GM18951 (cell line): Measurements from ENCODE around the gene EFNA5.

ENCODE experiments used
- POLR2A ChIP-seq: IDR thresholded peaks from 4 replicates; pipeline ENCODE4 v1.6.1; 2011; ENCODE audit warnings: mild to moderate bottlenecking; ENCODE audit not compliant: insufficient read length, insufficient read depth; ENCODE audit errors: extremely low read depth
- in situ Hi-C: fragments of 300-500 bp; cut with MboI; formaldehyde crosslinking; loops from one replicate; pipeline ENCODE4 v1.12.0; 2022; ENCODE audit warnings: low sequenced_read_pairs, mixed read lengths, inconsistent platforms; ENCODE audit not compliant: unreplicated experiment

EFNA5 gene

DNA sequence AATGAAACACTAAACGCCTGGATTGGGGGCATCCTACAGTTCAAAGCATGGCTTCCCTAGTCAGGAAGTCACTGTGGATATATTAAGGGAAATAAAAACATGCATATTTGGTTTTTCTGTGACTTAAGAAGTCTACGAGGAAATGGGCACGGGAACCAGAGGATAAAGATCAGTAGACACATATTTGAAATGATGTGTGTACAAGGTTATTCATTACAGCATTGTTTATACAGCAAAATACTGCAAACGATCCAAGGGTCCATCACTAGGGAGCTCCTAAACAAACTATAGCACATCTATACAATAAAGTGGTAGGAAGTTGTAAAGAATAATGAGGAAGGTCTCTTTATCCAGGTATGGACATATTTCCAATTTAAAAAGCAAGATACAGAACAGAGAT lies 71.8 kb downstream of the EFNA5 start:
- in situ Hi-C loops = no loop called here
- no peak for TF ChIP-seq POLR2A

- no peak for TF ChIP-seq POLR2A
- in situ Hi-C loops = no loop called here
Measured at GRCh38 chr5:107597803-107598202, 72.9 kb downstream of the EFNA5 start.

DNA sequence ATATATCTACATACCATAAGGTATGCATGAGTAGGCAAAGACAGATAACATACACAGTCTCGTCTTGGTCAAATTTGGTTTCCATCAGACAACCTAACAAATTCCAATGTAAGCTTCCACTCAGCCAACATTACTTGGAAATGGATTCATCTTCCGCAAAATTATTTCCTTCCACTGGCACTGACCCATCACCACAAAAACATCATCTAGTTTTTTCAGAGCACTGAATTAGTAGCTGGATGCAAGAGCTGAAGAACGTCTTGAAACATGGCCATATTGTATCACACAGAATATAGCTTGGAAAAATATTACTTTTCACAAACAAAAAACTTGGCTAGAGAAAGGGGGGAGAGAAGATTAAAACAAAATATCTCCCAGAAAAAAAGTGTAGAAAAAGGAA lies 73.5 kb downstream of the EFNA5 start:
- in situ Hi-C loops = no loop called here
- TF ChIP-seq POLR2A = no peak

DNA sequence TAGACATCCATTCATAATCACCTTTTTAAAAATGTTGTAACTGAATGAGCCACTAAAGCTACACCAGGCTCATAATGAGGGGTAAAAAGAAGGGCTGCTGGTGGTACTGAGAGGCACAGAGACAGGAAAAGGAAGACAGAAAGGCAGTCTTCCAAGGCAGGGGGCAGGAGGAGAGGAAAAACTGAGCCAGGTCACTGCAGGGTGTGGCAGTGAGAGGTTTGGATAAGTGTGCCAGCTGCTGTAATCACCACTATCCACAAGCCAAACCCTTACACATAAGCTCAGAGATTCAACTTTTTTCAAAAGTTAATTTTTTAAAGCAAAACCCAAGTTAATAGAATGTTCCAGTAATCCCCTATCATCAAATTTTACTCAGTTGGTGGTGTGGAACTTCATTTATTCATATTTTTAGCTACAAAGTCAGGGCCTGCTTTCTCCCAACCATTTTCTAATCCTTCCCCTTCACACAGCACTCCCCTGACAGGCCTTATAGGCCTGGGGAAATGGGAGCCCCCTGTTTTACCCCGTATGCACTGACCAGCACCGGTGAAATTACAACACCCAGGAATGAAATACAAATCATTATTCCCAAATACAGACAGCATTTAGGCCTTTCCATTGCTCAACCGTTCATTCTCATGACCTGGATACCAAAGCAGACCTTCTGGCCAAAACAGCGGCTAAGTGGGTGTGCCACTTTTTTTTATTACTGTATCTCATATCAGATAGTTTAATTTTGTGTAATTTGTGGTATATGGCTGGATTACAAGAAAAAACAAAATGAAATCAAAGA lies 76.3 kb downstream of the EFNA5 start:
- no peak for TF ChIP-seq POLR2A
- in situ Hi-C loops = no loop called here

GRCh38 chr5:107593009-107593408 lies 77.7 kb downstream of the EFNA5 start:
- in situ Hi-C loops = no loop called here

DNA sequence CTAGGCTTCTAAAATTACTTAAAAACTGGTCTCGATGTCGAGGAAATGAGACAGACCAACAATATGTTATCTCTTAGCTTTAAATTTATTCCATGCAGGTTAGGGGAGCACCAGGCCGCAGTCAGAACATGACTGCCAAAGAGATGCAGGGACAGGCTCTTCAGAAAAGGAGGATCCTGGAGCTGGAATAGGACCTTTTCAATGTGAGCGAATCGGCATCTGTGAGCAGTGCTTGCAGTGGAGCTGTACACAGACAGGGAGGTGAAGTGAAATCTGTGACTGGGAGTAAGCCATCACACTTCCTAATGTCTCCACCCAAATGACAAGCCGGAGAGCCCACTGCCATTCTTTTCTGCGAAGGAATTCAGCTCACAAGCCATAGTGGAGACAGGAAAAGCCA lies 78.2 kb downstream of the EFNA5 start:
- in situ Hi-C loops = no loop called here
- TF ChIP-seq POLR2A = no peak

More at GRCh38 chr5:107593009-107593408, 77.7 kb downstream of the EFNA5 start:
- no peak for TF ChIP-seq POLR2A

GRCh38 chr5:107590686-107591085 lies 80.1 kb downstream of the EFNA5 start:
- no peak for TF ChIP-seq POLR2A
- in situ Hi-C loops = no loop called here

- in situ Hi-C loops = no loop called here
- TF ChIP-seq POLR2A = no peak
Measured at GRCh38 chr5:107589520-107590193, 81.1 kb downstream of the EFNA5 start.

- TF ChIP-seq POLR2A = no peak
- in situ Hi-C loops = no loop called here
Measured at GRCh38 chr5:107582625-107583024, 88.1 kb downstream of the EFNA5 start.

- TF ChIP-seq POLR2A = no peak
- in situ Hi-C loops = no loop called here
Measured at GRCh38 chr5:107580889-107581820, 89.6 kb downstream of the EFNA5 start.

DNA sequence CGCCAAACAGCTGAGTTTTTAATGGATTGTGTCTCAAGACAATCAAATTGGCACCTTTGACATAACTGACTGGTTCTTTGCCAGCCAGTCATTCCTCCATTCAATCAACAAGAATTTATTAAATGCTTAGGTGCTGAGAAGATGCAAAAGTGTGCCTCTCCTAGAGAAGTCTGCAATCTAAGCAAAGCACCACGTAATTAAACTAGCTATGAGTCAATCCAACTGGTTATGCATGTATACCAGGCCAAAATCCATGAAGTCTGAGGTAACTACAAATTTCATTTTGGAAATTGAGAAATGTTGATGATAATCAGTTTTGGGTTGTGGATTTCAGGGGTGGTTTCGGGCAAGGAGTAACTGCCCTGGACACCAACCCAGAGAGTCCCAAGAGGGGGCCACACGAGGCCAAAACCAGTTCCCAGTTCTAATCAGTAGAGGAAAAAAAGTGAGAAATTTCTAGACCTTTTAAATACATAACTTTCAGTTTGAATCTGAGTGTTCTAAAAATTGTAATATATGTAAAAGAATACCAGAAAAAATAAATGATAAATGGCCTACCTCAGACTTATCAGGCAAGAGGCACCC lies 92.6 kb downstream of the EFNA5 start:
- in situ Hi-C loops = loop anchor here (10.0 kb wide), 1 partner anchor 183 kb away; no protein-coding TSS in a partner anchor
- no peak for TF ChIP-seq POLR2A

DNA sequence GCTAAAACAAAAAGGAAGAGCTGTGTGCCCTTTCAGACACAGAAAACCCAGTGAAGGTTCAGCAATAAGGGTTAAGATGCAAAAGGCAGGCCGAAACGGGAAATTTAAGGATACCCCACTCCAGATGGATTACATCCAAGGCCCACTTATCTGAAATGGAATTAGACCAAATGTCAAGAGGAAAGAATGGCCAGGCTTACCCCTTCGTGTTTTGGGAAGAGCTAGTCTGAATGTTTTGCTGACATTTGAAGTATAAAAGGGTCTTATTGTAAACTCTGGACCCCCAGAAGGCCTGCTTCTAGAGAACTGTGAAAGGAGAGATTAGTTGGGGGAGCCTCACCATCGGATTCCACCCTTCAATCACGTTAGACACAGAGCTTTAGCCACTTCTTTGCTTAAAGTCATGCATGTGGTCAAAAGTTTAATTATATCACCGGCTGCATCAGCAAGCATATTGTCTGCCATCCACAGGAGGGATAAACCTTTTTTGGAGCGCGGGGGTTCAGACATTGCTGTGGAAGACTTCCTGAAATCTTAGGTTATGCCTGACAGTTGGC lies 93.3 kb downstream of the EFNA5 start:
- in situ Hi-C loops = loop anchor here (10.0 kb wide), 1 partner anchor 183 kb away; no protein-coding TSS in a partner anchor
- no peak for TF ChIP-seq POLR2A
